ENCODE measurements around the gene IRF2BPL. TPM values are rescaled to one million over a fixed set of nuclear protein-coding genes. Genes with fewer than 3 reads are reported as not detected.
A peak's percentile ranks its signal among the peaks of the same experiment; 100 is the strongest.

IRF2BPL gene
- total RNA-seq, 2 donors from 2014 or later, result 113 to 141 TPM

- intact Hi-C loops (cut with DNase I), result no loop called here
- Histone ChIP-seq H3K4me1 (replicated peaks) (peaks cover 41% of the 10 kb centered on the region), H3K9me3 (no peaks in the 10 kb centered on the region), H3K27me3 (replicated peaks; ENCODE audit: insufficient read depth) (no peaks in the 10 kb centered on the region), H3K27ac (peak overlapping the region; percentile 83 to 88), H3K36me3 (no peaks in the 10 kb centered on the region), H3K4me3 (no peak overlapping the region)
- peak; percentile 68 for DNase-seq (ENCODE audit: low spot score)
- TF ChIP-seq POLR2A (IDR thresholded peaks at IDR 0.05) (no peak), POLR2AphosphoS5 (IDR thresholded peaks at IDR 0.05) (peak; percentile 63)
- 18% methylated on average over 14 of the region's 14 CpGs for WGBS
Measured at GRCh38 chr14:77041881-77042545, 13.5 kb upstream of the IRF2BPL start.

- Histone ChIP-seq H3K27ac (peak overlapping the region; percentile 83 to 88), H3K4me3 (peak overlapping the region in 1 of 2 donors; percentile 20), H3K4me1 (replicated peaks) (peaks cover 38% of the 10 kb centered on the region), H3K27me3 (replicated peaks; ENCODE audit: insufficient read depth) (no peaks in the 10 kb centered on the region), H3K36me3 (no peaks in the 10 kb centered on the region), H3K9me3 (no peaks in the 10 kb centered on the region)
- TF ChIP-seq CTCF (IDR thresholded peaks at IDR 0.05) (no peak), POLR2AphosphoS5 (IDR thresholded peaks at IDR 0.05) (no peak)
- 26% methylated on average over 23 of the region's 23 CpGs for WGBS
- DNase-seq (ENCODE audit: low spot score), result no peak
- intact Hi-C loops (cut with DNase I), result no loop called here
Measured at GRCh38 chr14:77040741-77041653, 12.5 kb upstream of the IRF2BPL start.

- under 1% methylated on average over 26 of the region's 26 CpGs for whole genome bisulfite sequencing
- peak overlapping the region; percentile 83 to 88 for H3K27ac ChIP-seq
- intact Hi-C loops (cut with DNase I), result no loop called here
- H3K36me3 ChIP-seq, result no peaks in the 10 kb centered on the region
- DNase-seq (ENCODE audit: low spot score), result peak; percentile 97
- no peaks in the 10 kb centered on the region for H3K9me3 ChIP-seq
- H3K4me1 ChIP-seq (replicated peaks), result peaks cover 34% of the 10 kb centered on the region
- peak overlapping the region; percentile 4 to 20 for H3K4me3 ChIP-seq
- TF ChIP-seq POLR2AphosphoS5 (IDR thresholded peaks at IDR 0.05) (peak; percentile 91), CTCF (IDR thresholded peaks at IDR 0.05) (no peak)
- H3K27me3 ChIP-seq (replicated peaks; ENCODE audit: insufficient read depth), result no peaks in the 10 kb centered on the region
Measured at GRCh38 chr14:77040059-77040740, 11.7 kb upstream of the IRF2BPL start.

GRCh38 chr14:77039285-77040058 lies 11.0 kb upstream of the IRF2BPL start:
- H3K36me3 ChIP-seq, result no peaks in the 10 kb centered on the region
- H3K27ac ChIP-seq, result peak overlapping the region; percentile 83 to 88
- DNase-seq (ENCODE audit: low spot score), result no peak
- H3K9me3 ChIP-seq, result no peaks in the 10 kb centered on the region
- peaks cover 36% of the 10 kb centered on the region for H3K4me1 ChIP-seq (replicated peaks)
- H3K4me3 ChIP-seq, result peak overlapping the region; percentile 4 to 20
- 3% methylated on average over 10 of the region's 10 CpGs for WGBS
- H3K27me3 ChIP-seq (replicated peaks; ENCODE audit: insufficient read depth), result no peaks in the 10 kb centered on the region
- intact Hi-C loops (cut with DNase I), result no loop called here
- TF ChIP-seq POLR2AphosphoS5 (IDR thresholded peaks at IDR 0.05), result no peak
- TF ChIP-seq CTCF (IDR thresholded peaks at IDR 0.05), result no peak
- TF ChIP-seq POLR2A (IDR thresholded peaks at IDR 0.05), result no peak

Measured in prostate gland (tissue), 2 donors.